ENCODE measurements around the gene SLC22A7. TPM values are rescaled to one million over a fixed set of nuclear protein-coding genes. Genes with fewer than 3 reads are reported as not detected.

The SLC22A7 gene
- total and polyA plus RNA-seq, 2 experiments from 2014 or later: 0.51 TPM; not detected in 1

DNA sequence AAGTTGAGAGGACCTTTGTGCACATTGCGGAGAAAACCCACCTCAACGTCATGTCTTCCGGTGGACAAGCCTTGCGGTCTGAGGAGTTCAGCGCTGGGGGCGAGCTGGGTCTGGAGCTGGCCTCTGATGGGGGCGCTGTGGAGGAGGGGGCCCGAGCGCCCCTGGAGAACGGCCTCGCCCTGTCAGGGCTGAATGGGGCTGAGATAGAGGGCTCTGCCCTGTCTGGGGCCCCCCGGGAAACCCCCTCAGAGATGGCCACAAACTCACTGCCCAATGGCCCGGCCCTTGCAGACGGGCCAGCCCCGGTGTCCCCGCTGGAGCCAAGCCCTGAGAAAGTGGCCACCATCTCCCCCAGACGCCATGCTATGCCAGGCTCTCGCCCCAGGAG lies 14.6 kb upstream of the SLC22A7 start:
- no peak overlapping the region for H3K27ac ChIP-seq
- H3K27me3 ChIP-seq: peaks cover 7% of the 10 kb centered on the region
- DNase-seq (ENCODE audit: low read depth in 1 of 2, low spot score in 1 of 2): no peak
- no peaks in the 10 kb centered on the region for H3K9me3 ChIP-seq (ENCODE audit: low read depth)
- H3K36me3 ChIP-seq: no peaks in the 10 kb centered on the region
- TF ChIP-seq, protein P1, sequence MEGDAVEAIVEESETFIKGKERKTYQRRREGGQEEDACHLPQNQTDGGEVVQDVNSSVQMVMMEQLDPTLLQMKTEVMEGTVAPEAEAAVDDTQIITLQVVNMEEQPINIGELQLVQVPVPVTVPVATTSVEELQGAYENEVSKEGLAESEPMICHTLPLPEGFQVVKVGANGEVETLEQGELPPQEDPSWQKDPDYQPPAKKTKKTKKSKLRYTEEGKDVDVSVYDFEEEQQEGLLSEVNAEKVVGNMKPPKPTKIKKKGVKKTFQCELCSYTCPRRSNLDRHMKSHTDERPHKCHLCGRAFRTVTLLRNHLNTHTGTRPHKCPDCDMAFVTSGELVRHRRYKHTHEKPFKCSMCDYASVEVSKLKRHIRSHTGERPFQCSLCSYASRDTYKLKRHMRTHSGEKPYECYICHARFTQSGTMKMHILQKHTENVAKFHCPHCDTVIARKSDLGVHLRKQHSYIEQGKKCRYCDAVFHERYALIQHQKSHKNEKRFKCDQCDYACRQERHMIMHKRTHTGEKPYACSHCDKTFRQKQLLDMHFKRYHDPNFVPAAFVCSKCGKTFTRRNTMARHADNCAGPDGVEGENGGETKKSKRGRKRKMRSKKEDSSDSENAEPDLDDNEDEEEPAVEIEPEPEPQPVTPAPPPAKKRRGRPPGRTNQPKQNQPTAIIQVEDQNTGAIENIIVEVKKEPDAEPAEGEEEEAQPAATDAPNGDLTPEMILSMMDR (IDR thresholded peaks at IDR 0.05; ENCODE audit: low read depth, low read length): no peak
- no peak overlapping the region for H3K4me3 ChIP-seq
- H3K4me1 ChIP-seq (ENCODE audit: low read depth): peaks cover 4% of the 10 kb centered on the region

DNA sequence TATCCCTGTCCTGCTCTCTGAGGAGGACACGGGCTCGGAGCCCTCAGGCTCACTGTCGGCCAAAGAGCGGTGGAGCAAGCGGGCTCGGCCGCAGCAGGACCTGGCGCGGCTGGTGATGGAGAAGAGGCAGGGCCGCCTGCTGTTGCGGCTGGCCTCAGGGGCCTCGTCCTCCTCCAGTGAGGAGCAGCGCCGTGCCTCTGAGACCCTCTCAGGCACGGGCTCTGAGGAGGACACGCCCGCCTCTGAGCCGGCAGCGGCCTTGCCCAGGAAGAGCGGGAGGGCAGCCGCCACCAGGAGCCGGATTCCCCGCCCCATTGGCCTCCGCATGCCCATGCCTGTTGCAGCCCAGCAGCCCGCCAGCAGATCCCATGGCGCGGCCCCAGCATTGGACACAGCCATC lies 14.2 kb upstream of the SLC22A7 start:
- TF ChIP-seq, protein P1 (IDR thresholded peaks at IDR 0.05; ENCODE audit: low read depth, low read length): no peak
- no peaks in the 10 kb centered on the region for H3K9me3 ChIP-seq (ENCODE audit: low read depth)
- no peak overlapping the region for H3K4me3 ChIP-seq
- H3K36me3 ChIP-seq: no peaks in the 10 kb centered on the region
- peaks cover 7% of the 10 kb centered on the region for H3K27me3 ChIP-seq
- peaks cover under 1% of the 10 kb centered on the region for H3K4me1 ChIP-seq (ENCODE audit: low read depth)
- DNase-seq (ENCODE audit: low read depth in 1 of 2, low spot score in 1 of 2): no peak
- H3K27ac ChIP-seq: no peak overlapping the region

GRCh38 chr6:43284991-43285781 lies 12.9 kb upstream of the SLC22A7 start:
- Histone ChIP-seq H3K9me3 (ENCODE audit: low read depth) (no peaks in the 10 kb centered on the region), H3K27ac (no peak overlapping the region), H3K4me3 (no peak overlapping the region), H3K4me1 (ENCODE audit: low read depth) (no peaks in the 10 kb centered on the region), H3K36me3 (no peaks in the 10 kb centered on the region), H3K27me3 (peaks cover 7% of the 10 kb centered on the region)
- TF ChIP-seq, protein P1 (IDR thresholded peaks at IDR 0.05; ENCODE audit: low read depth, low read length): no peak
- no peak for DNase-seq (ENCODE audit: low read depth in 1 of 2, low spot score in 1 of 2)

GRCh38 chr6:43285832-43286231 lies 12.2 kb upstream of the SLC22A7 start:
- TF ChIP-seq, protein P1 (IDR thresholded peaks at IDR 0.05; ENCODE audit: low read depth, low read length): no peak
- H3K4me3 ChIP-seq: no peak overlapping the region

GRCh38 chr6:43286456-43286979 lies 11.5 kb upstream of the SLC22A7 start:
- Histone ChIP-seq H3K27ac (no peak overlapping the region), H3K4me1 (ENCODE audit: low read depth) (no peaks in the 10 kb centered on the region), H3K27me3 (peaks cover 7% of the 10 kb centered on the region), H3K4me3 (no peak overlapping the region), H3K36me3 (no peaks in the 10 kb centered on the region), H3K9me3 (ENCODE audit: low read depth) (no peaks in the 10 kb centered on the region)
- TF ChIP-seq, protein P1 (IDR thresholded peaks at IDR 0.05; ENCODE audit: low read depth, low read length): no peak
- no peak for DNase-seq (ENCODE audit: low read depth in 1 of 2, low spot score in 1 of 2)

More at GRCh38 chr6:43285832-43286231, 12.2 kb upstream of the SLC22A7 start:
- peaks cover 7% of the 10 kb centered on the region for H3K27me3 ChIP-seq
- H3K4me1 ChIP-seq (ENCODE audit: low read depth): no peaks in the 10 kb centered on the region
- no peaks in the 10 kb centered on the region for H3K9me3 ChIP-seq (ENCODE audit: low read depth)
- H3K27ac ChIP-seq: no peak overlapping the region
- no peaks in the 10 kb centered on the region for H3K36me3 ChIP-seq
- DNase-seq (ENCODE audit: low read depth in 1 of 2, low spot score in 1 of 2): no peak

Measured in cardiac muscle cell (in vitro differentiated cells and primary cell).